Measurements from ENCODE around the gene SPAG17.

The SPAG17 gene

DNA sequence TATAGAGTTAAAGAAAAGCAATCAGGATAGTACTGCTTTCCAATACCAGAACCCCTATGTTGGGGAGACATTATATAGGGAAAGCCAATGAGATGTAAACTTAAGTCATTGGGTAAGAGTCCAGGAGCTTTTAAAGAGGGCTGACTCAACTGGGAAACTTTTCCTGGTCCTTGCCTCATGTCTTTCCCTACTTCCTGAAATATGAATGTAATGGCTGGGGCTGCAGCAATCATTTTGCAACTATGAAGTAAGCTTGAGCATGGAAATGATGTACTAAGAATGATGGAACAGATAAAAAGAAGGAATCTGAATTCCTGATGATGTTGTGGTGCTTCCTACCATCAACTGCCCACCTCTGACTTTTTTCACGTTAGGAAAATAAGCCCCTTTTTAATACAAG is 199.8 kb downstream of the SPAG17 start:
- no peak overlapping the region for H3K27ac ChIP-seq

GRCh38 chr1:117981455-117982192 is 203.4 kb downstream of the SPAG17 start:
- no peaks in the 10 kb centered on the region for H3K27me3 ChIP-seq (ENCODE audit: insufficient read depth, low read depth, severe bottlenecking)
- H3K9me3 ChIP-seq (ENCODE audit: severe bottlenecking): no peaks in the 10 kb centered on the region
- TF ChIP-seq, protein P1, sequence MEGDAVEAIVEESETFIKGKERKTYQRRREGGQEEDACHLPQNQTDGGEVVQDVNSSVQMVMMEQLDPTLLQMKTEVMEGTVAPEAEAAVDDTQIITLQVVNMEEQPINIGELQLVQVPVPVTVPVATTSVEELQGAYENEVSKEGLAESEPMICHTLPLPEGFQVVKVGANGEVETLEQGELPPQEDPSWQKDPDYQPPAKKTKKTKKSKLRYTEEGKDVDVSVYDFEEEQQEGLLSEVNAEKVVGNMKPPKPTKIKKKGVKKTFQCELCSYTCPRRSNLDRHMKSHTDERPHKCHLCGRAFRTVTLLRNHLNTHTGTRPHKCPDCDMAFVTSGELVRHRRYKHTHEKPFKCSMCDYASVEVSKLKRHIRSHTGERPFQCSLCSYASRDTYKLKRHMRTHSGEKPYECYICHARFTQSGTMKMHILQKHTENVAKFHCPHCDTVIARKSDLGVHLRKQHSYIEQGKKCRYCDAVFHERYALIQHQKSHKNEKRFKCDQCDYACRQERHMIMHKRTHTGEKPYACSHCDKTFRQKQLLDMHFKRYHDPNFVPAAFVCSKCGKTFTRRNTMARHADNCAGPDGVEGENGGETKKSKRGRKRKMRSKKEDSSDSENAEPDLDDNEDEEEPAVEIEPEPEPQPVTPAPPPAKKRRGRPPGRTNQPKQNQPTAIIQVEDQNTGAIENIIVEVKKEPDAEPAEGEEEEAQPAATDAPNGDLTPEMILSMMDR (IDR thresholded peaks at IDR 0.05; ENCODE audit: low read depth, low read length): no peak
- no peak overlapping the region for H3K27ac ChIP-seq
- no peak overlapping the region for H3K4me3 ChIP-seq (ENCODE audit: low read depth, low read length)
- no peak for DNase-seq
- H3K36me3 ChIP-seq: no peaks in the 10 kb centered on the region

More for the DNA sequence above, 199.8 kb downstream of the SPAG17 start:
- DNase-seq: no peak
- Histone ChIP-seq H3K9me3 (ENCODE audit: severe bottlenecking) (no peaks in the 10 kb centered on the region), H3K27me3 (ENCODE audit: insufficient read depth, low read depth, severe bottlenecking) (no peaks in the 10 kb centered on the region), H3K4me3 (ENCODE audit: low read depth, low read length) (no peak overlapping the region), H3K36me3 (no peaks in the 10 kb centered on the region)
- TF ChIP-seq, protein P1 (IDR thresholded peaks at IDR 0.05; ENCODE audit: low read depth, low read length): no peak

DNA sequence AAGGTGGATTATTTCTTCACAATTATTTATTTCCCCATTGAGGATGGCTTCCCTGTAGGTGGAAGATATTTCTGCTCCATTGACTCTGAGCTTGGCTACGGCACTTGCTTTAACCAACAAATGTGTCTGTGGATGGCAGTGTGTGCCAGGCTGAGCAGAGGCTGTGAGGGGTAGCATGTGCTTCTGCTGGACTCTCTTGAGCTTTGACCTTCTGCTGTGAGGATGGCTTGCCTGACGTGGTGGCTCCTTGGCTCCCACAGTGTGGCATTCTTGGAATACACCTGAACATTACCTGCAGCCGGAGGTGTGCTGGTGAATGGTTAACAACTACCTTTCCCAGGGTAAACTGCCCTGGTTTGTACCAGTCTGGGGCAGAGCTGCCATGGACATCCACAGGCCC is 208.6 kb downstream of the SPAG17 start:
- H3K36me3 ChIP-seq: no peaks in the 10 kb centered on the region
- no peak for DNase-seq
- no peak overlapping the region for H3K27ac ChIP-seq
- no peaks in the 10 kb centered on the region for H3K9me3 ChIP-seq (ENCODE audit: severe bottlenecking)
- no peaks in the 10 kb centered on the region for H3K27me3 ChIP-seq (ENCODE audit: insufficient read depth, low read depth, severe bottlenecking)
- no peak overlapping the region for H3K4me3 ChIP-seq (ENCODE audit: low read depth, low read length)
- TF ChIP-seq, protein P1 (IDR thresholded peaks at IDR 0.05; ENCODE audit: low read depth, low read length): no peak

GRCh38 chr1:117971777-117972176 is 213.3 kb downstream of the SPAG17 start:
- no peak overlapping the region for H3K27ac ChIP-seq
- H3K4me3 ChIP-seq (ENCODE audit: low read depth, low read length): no peak overlapping the region
- no peaks in the 10 kb centered on the region for H3K36me3 ChIP-seq
- no peak for DNase-seq
- H3K9me3 ChIP-seq (ENCODE audit: severe bottlenecking): no peaks in the 10 kb centered on the region
- H3K27me3 ChIP-seq (ENCODE audit: insufficient read depth, low read depth, severe bottlenecking): no peaks in the 10 kb centered on the region
- TF ChIP-seq, protein P1 (IDR thresholded peaks at IDR 0.05; ENCODE audit: low read depth, low read length): no peak

DNA sequence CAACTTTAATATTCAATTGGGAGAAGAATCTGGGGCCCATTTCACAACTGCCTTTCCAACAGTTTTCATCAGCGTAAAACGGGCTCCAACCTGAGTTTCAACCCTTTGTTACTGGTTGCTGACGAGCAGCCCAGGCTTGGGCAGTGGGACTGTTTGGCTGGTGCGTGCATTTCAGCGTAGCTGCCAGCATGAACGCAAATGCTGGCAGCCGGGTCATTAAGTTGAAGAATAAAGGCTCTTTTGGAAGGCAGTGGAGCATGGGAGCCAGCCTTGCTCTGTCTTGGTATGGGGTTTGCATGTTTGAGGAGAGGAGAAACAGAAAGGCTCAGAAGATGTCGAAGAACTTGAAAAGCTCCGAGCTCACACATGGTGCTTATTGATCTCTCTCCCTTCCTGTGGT is 214.8 kb downstream of the SPAG17 start:
- DNase-seq: no peak
- H3K27me3 ChIP-seq (ENCODE audit: insufficient read depth, low read depth, severe bottlenecking): no peaks in the 10 kb centered on the region
- H3K4me3 ChIP-seq (ENCODE audit: low read depth, low read length): no peak overlapping the region
- TF ChIP-seq, protein P1 (IDR thresholded peaks at IDR 0.05; ENCODE audit: low read depth, low read length): no peak
- no peaks in the 10 kb centered on the region for H3K9me3 ChIP-seq (ENCODE audit: severe bottlenecking)
- H3K36me3 ChIP-seq: no peaks in the 10 kb centered on the region
- H3K27ac ChIP-seq: no peak overlapping the region

DNA sequence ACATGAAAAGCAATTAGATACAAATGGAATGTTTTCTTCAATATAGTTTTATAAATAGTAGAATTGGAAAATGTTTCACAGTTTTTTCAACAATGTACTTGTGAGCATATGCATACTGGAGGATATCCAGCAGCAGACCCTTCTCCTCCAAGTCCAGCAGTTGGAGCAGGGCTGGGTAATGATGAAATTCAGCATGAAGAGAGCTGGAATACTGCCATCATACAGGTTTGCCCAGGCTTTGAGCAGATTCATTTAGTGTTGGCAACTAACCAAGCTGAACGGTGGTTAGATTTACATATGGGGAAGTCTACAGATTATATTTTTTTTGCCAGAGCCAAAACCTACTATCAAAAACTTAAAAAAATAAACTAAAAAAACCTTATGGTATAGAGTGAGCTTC is 217.1 kb downstream of the SPAG17 start:
- Histone ChIP-seq H3K27ac (no peak overlapping the region), H3K36me3 (peaks cover under 1% of the 10 kb centered on the region; the same call in 1 of the 2 replicates), H3K27me3 (ENCODE audit: insufficient read depth, low read depth, severe bottlenecking) (no peaks in the 10 kb centered on the region), H3K4me3 (ENCODE audit: low read depth, low read length) (no peak overlapping the region), H3K9me3 (ENCODE audit: severe bottlenecking) (no peaks in the 10 kb centered on the region)
- DNase-seq: no peak
- TF ChIP-seq, protein P1 (IDR thresholded peaks at IDR 0.05; ENCODE audit: low read depth, low read length): no peak
